Esophagus squamous epithelium (tissue), 4 donors: ENCODE data around the gene VSTM2L.

ENCODE experiments used
- CTCF ChIP-seq, 6 experiments: fragments of 450-650 bp in 4 of 6; fragments of 200-600 bp in 2 of 6; sonication (generic) in 2 of 6; IDR thresholded peaks; one replicate each; pipeline ENCODE4 v1.5.1; 2016 to 2019; ENCODE audit warnings: antibody characterized with exemption in 6 of 6, mild to moderate bottlenecking in 4 of 6, moderate library complexity in 4 of 6
- POLR2A ChIP-seq, 4 donors: fragments of 450-650 bp; IDR thresholded peaks; one replicate each; pipeline ENCODE4 v1.6.1; 2017; ENCODE audit warnings: antibody characterized with exemption in 4 of 4, mild to moderate bottlenecking in 4 of 4, moderate library complexity in 3 of 4

- TF ChIP-seq CTCF (IDR thresholded peaks at IDR 0.05) (peak in 1 of 6 experiments; percentile 26), POLR2A (IDR thresholded peaks at IDR 0.05) (no peak)
These were observed 535 bp downstream of the VSTM2L start for GRCh38 chr20:37903317-37904007.
